8988T (cell line): ENCODE measurements around the gene TMX4.
"Not testable (repeated sequence)": the region's sequence is repeated elsewhere in the genome, so short reads cannot be mapped to it uniquely, and the experiment has no call there.

Source experiments
- DNase-seq: peaks from one replicate; pipeline ENCODE4 v3.0.0; 2011

Gene TMX4, protein sequence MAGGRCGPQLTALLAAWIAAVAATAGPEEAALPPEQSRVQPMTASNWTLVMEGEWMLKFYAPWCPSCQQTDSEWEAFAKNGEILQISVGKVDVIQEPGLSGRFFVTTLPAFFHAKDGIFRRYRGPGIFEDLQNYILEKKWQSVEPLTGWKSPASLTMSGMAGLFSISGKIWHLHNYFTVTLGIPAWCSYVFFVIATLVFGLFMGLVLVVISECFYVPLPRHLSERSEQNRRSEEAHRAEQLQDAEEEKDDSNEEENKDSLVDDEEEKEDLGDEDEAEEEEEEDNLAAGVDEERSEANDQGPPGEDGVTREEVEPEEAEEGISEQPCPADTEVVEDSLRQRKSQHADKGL

DNA sequence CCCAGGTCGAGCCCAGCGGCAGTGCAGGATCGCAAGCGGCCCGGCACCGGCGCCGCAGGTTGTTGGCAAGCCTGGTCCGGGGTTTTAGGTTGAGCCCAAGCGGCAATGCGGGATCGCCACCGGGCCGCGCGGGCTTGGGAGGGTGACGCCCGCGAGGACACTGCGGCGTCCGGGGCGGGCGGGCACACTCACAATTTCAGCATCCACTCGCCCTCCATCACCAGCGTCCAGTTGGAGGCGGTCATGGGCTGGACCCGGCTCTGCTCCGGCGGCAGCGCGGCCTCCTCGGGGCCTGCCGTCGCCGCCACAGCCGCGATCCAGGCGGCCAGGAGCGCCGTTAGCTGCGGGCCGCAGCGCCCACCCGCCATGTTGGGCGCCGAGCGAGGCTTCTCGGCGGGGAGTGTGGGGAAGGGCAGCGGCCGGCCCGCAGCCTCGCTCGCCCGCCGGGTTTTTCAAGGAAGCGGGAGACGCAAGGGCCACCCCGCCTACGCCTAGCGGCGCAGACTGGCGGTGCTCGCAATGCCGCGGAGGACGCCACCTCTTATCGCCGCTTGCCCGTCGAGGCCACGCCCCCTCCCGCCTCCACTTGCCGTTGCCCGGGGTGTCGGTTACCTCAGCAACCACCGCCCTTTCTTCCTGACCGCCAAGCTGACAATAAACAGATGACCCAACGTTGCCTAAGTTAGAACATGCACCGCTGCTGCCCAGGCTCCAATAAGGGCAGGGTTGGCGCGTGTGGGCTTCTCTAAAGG is at the start of gene TMX4:
Gene TMX4, minus strand, starts transcription at position 516 of the 752 bp plus-strand sequence. Its CDS starts 148 bp downstream, at position 368.
- DNase-seq = peak; percentile 79

DNA sequence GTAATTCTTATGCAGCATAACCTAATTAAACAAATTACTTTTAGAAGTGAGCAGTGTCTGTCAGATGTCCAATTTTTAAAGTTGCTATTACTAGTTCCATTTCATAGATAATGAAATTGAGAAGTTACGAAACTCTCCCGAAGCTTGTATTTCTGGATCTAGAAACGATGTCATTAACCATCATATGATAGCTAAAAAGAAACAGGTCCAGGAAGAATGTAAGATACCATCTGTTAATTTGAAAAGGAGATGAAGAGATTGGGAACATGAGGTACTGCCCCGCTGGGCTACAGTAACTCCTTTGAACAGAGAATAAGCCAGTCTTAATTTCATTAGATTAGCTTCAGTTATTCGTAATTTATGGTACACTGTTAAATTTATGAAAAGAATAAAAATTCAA is 47.5 kb upstream of the TMX4 start:
- DNase-seq = no peak

DNA sequence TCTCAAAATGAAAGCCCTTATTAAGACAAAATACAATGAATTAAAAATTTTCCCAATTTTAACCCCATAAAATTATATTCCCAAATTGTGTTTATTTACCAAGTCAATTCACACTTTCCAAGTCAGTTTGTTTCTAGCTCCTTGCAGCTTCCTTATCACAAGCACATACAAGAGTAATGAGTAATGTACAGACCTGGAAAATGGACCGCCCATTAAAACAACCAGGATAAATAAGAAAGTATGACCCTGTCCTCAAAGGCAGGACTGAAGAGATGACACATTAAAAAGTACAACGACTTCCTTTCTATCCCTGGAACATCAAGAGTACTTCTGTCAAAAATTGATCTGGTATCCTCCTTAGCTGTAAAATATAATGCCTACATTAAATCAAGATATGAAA is 47.1 kb upstream of the TMX4 start:
- no peak for DNase-seq

DNA sequence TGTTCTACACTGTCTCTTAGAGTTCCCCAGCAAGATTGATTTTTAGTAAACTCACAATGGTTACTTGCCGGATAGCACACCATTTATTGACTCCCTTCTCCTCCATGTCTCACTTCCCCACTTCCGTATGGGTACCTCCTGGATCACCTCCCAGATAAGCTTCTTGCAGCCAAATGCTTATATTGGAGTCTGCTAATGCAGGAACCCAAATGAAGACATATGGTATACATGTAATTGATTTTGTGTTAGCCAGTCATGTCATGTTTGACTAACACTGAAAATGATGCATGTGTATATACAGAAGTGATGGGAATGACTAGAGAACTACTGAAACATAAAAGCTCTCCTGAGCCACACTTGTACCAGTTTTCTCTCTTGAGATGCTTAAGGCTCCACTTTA is 46.1 kb upstream of the TMX4 start:
- DNase-seq = no peak

DNA sequence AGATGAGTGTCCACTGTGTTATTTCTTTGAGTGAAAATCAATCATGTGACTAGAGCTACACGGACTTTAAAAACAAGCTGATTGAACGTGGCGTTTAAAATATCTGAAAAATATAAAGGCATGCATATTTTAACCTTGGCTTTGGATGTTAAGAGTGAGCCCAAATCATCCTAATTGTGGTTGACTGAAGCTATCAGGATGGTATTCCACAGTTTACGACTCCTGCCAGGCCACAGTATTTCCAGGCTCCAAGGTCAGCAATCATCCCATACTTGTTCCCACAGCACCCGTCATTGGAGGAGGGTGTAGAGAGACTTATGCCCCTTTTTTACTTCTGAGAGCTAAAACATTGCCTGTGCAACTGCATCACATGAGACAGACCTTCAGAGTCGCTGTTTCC is 43.2 kb upstream of the TMX4 start:
- DNase-seq = no peak

DNA sequence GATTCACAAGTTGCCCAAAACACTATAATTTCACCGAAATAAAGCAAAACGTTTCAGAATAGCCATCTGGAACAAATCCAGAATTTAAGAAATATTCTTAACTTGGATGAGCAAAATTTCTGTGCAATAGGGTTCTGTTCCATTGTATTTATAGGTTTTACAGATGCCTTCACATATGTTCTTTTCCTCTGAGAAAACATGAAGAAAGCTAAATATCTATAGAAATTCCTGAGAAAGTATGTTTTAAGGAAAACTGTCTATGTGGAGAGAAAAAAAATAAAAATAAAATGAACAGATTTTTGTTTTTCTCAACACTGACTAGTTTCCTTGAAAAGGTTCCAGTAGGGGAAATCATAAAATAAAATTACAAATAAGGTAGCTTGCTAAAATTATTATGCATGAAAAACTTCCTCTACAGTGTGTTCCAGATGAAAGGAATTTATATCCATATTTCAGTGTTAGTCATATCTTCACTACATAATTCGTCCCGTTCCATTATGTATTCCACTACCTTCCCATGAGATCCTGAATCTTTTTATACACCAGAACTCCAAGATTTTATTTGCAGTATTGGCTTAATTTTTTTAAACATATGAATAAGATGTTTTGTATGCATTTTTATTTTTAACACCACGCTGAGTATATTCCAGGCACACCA is 42.4 kb upstream of the TMX4 start:
- DNase-seq = no peak

DNA sequence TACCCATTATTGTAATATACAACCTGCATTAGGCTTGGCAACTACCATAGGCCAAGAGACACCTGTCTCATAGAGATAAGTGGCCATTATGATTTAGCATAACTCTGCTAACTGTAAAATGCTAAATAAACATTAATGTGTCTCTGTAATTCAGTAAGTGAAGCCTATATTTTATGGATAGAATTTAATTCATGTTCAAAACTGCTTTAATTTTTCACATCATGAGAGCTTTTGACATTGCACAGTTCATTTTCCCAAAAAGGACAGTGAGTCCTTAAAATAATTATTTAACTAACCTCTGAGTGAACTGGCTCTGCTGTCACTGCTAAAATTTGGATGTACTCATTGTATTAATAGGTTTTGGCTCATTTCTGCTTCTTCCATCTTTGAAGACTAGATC is 41.4 kb upstream of the TMX4 start:
- no peak for DNase-seq

DNA sequence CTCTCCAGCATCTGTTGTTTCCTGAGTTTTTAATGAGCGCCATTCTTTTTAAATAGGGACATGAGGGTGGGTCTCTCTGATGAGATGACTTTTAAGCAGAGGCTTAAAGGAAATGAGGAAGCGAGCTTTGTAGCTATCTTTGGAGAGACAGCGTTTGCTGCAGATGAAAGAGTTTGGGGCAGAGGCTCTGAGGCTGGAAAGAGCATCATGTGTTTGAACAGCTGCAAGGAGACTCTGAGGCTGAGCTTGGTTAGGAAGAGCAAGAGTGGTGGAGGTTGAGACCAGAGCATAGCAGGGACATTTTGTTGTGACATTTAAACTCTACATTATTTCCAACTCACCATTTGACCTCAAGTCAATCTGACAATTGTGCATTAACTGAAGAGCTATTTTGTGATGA is 38.3 kb upstream of the TMX4 start:
- no peak for DNase-seq

DNA sequence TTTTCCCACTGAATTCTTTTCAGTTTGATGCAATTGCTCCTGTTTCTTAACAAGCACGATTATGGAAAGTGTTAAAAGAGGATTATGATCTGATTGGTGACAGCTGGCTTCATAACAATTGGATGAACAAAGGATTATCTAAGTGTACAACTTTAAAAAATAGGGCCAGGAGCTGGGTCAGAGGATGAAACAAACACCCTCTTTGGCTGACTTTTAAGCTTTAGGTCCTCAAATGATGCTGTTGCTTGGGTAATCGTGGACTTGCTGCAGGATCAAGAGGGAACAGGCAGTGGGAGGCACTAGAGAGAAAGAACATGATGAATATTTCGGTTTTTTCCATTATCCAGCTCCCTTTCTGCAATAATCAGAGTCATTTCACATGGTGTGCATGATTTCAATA is 35.5 kb upstream of the TMX4 start:
- DNase-seq = no peak

DNA sequence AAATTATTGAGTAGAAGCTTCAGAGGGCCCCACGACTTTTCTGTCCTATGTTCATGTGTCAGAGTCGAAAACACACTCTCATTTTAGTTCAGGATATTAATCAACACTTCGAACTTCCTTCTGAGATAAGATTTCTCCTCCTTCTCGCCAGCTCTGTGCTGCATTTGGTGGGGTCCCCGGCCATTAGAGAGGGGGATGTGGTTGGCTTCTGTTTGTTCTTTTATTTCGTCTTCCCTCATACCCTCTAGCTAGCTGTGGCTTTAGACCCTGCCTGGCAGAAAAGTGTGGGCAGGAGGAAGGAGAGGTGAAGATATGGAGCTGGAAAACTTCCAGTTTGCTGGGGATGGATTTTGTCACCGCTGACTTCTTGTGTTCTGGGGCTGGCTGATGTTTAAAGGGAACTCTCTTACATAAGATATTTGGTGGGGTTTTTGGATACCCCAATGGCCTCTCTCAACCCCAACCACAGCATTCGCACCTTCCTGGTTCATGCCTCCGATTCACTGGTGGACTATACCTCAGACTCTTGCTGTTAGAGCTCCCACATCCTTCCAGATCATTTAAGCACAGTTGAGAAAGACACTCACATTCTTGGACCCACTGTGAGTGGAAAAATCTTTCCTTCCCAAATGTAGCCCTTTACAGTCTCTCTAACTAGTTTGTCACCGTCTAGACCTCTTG is 30.7 kb upstream of the TMX4 start:
- no peak for DNase-seq

DNA sequence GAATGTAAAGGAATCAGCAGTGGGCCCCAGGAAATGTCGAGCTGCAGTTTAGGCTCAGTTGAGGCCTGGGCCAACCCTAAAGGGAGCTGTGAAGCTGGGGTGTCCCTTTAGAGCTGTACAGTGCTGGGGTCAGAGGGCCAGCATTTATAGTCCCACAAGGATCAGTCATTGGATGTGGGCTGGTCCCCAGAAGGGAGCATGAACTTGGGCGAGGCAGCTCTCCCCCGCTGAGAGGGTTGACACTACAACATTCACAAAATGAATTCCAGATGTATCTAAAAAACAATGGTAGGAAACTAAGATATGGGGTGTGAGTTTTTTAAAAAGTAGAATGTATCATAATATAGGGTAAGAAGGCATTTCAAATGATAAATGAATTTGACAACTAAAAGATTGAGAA is 29.7 kb upstream of the TMX4 start:
- no peak for DNase-seq

DNA sequence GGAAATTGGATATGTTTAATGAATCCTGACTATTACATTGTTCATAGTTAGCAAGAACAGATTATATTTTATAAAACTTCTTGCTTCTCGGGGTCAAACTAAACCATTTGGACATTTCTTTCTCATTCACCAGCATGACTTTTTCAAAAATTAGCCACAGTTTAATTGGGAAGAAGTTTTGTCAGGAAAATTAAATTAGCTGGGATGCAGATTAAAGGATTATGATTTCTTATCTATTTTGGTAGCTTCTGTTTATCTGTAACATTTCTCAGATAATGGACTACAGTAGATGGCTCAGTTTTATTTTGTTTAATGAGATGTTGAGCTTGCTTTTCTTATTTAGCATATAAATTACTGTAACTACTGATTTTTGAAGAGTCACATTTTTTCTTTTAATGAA is 26.4 kb upstream of the TMX4 start:
- no peak for DNase-seq

DNA sequence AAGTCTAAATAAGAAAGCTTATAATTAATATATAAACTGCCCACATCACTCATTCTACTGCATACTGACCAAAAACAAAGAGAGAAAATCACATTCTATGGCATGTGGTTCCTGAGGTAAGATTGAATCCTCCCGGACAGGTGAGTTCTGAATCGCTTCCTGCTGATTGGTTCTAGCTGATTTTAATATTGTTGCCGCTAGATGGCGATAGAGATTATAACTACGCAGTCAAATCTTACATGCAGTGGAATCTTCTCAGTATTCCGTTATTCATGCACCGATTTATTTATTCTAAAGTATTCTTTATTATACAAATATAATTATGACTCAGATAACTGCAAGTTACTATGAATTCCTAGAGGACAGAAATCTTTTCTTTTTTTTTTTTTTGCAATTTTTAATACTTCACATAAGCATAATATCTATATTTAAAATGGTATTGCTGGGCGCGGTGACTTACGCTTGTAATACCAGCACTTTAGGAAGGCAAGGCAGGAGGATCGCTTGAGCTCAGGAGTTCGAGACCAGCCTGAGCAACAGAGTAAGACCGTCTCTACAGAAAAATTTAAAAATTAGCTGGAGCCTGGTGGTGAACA is 24.2 kb upstream of the TMX4 start:
- DNase-seq = no peak

DNA sequence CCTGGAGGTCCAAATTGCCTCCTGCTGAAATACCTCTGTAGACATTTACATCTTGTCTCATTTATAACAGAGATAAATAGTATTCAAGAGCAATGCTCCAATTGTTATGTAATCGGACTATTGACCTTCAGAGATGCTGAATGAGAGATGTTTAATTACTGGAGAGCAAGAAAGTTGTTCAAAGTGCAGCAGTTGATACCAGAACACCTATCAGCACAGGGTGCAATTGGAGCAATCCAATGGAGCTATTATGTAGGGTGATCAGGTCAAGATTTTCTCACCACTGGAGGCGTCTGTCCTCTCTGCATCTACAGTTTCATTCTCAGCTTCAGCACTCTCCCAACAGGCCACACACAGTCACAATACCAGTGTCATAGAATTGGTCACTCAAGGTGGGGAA is 19.5 kb upstream of the TMX4 start:
- no peak for DNase-seq

DNA sequence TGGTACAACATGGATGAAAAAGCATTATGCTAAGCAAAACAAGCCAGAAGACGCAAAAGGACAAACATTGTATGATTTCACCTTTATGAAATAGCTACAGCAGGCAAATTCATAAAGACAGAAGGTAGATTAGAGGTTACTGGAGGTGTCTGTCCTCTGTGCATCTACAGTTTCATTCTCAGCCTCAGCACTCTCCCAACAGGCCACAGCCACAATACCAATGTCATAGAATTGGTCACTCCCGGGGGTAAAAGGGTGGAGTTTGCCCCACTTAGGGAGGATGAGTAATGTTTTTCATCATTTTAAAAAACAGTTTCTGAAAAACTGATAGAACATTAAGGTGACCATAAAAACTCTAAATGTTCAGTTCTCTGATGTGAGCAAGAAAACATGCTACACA is 17.2 kb upstream of the TMX4 start:
- DNase-seq = no peak

DNA sequence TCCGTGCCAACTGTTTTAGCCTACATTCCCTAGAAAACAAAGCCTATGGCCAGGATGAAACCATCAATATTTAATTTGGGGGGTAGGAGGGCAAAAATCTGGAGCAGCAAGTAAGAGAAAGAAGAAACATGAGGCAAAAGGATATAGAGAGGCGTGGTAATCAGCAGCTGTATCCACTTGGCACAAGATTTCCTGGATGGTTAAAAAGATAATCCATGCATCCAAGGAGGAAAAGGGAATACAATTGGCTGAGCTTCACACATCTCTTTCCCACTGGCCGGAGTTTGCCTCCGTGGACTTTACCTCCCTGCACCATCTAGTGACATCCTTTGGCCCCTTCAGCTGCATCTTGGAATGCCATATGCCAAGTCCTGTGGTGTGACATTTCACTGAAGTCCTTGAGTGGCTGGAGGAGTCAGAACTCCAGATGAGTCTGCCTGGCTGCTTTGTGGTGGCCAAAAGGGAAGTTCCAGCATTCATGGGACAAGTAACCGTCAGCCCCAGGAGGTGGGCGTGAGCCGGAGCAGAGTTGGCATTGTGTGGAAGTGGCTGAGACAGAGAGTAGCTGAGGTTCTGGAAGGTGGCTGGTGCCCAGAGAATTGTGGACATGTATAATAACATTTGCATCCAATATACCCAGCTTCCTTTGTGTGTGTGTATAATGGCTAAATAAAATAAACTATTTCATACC is 13.7 kb upstream of the TMX4 start:
- no peak for DNase-seq

DNA sequence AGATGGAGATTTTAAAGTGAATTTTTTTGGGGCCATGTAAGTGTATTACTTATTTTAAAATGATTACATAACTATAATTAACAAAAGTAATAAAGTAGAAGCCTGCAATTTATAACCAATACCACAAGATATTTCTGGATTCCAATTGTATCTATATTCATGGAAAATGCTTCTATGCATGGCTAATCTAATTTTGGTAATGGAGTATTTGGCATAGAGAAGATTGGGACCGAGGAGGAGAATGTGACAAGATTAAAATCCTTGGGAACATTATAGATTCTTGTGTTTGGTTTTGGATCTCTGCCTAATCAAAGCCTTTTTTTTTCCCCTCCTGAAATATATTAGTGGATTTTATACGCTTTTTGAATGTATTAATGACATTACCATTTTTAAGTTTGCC is 12.9 kb upstream of the TMX4 start:
- no peak for DNase-seq

DNA sequence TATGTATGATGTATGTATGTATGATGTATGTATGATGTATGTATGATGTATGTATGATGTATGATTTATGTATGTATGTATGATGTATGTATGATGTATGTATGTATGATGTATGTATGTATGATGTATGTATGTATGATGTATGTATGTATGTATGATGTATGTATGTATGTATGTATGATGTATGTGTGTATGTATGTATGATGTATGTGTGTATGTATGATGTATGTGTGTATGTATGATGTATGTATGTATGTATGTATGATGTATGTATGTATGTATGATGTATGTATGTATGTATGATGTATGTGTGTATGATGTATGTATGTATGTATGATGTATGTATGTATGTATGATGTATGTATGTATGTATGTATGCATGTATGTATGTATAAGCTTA is 12.0 kb upstream of the TMX4 start:
- not testable (repeated sequence) for DNase-seq

DNA sequence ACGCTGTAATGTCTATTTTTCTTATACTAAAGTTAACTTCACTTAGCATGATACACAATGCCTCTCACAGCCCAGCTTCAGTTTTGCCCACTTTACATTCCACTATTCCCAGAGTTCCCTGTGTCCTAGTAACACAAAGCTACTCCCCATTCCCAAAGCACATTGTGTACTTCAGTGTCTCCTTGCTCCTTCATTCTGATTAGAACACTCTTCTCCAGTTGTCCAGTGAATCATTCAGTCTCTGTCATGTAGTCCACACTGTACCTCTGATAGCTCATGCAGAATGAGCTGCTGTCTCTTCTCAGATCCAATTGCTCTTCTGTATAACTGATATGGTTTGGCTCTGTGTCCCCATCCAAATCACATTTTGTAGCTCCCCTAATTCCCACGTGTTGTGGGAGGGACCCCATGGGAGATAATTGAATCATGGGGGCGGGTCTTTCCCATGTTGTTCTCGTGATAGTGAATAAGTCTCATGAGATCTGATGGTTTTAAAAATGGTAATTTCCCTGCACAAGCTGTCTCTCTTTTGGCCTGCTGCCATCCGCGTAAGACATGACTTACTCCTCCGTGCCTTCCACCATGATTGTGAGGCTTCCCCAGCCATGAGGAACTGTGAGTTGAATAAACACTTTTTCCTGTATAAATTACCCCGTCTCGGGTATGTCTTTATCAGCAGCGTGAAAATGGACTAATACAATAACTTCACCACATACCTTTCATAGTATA is 2.1 kb upstream of the TMX4 start:
- no peak for DNase-seq

DNA sequence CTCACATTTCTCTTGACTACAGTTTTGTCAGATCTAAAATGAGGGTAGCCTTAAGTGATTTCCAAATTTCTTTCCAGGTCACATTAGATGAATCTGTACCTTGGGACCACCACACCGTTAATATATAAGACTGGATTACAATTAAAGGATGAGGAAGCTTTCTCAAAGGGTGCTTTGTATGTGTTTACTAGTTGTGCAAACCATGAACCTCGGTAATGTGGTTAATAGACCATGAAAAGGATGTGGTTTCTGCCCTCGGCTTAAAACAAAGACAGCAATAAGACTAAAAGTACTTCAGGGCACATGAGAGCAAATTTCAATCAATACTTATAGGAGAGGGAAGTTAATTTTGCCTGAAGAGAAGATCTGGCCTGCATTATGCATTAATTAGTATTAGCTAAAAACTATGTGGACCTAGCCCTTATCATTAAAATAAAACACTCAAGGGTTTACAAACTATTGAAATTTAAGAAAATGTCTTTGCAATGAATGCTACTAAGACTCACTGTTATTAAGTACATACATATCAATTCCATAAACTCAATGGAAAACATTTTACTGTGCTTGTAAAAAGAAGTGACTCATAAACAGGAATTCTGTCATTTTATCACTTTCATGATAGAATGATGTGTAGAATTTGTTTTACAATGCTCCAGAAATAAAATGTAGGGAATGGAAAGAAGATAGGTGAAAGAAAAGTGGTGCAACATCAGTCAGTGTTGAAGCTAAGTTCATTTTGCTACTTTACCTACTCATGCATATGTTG is 936 bp upstream of the TMX4 start:
- no peak for DNase-seq

DNA sequence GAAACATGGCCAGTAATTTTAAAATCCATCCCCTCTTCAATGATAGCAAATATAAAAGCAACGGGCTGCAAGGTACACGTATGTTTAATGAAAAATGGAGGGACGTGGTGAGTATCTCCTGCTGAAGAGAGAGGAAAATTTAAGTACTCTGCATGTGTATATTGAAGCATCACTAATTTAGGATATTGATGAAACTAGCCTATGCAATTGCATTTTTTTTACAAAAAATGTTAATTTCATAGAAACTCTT is 362 bp upstream of the TMX4 start:
- DNase-seq = no peak

DNA sequence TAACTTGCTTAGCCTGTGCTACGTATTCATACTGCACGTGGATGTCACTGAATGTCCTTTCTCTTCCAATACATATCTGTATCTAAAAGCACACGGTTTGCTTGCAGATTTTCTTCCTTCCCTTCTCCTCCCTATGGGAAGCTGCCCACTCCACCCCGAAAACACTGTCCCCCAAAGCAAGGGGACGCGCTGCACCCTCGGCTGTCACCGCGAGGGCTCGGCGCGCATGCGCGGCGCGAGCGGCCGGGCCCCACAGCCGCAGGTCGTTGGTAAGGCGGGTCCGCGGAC is 659 bp downstream of the TMX4 start:
- DNase-seq = peak; percentile 73
